Mucosa of descending colon (tissue), 3 donors: ENCODE results near the gene USP12. TPM values are rescaled to one million over a fixed set of nuclear protein-coding genes. Genes with fewer than 3 reads are reported as not detected.

Experiments
- ATAC-seq: fragments of 200-7000 bp; cut with Tn5 transposase; one replicate; pipeline ENCODE4 v1.9.1; 2020; ENCODE audit warnings: mild to moderate bottlenecking, moderate library complexity
- DNase-seq, 3 donors: peaks; one replicate each; pipeline ENCODE4 v3.0.0-alpha.2; 2020
- H3K36me3 ChIP-seq: fragments of 200-600 bp; one replicate; pipeline ENCODE4 v1.8.0; 2021; ENCODE audit warnings: low read depth, mild to moderate bottlenecking
- H3K4me1 ChIP-seq: fragments of 200-600 bp; one replicate; pipeline ENCODE4 v1.8.0; 2021; ENCODE audit warnings: low read depth, mild to moderate bottlenecking
- H3K4me3 ChIP-seq: fragments of 200-600 bp; one replicate; pipeline ENCODE4 v1.8.0; 2021; ENCODE audit warnings: mild to moderate bottlenecking
- H3K9me3 ChIP-seq: fragments of 200-600 bp; one replicate; pipeline ENCODE4 v1.8.0; 2021; ENCODE audit warnings: mild to moderate bottlenecking
- CTCF ChIP-seq: fragments of 200-600 bp; IDR thresholded peaks from one replicate; pipeline ENCODE4 v1.8.0; 2022; ENCODE audit warnings: antibody characterized with exemption, mild to moderate bottlenecking
- intact Hi-C, 2 donors: fragments of 100-400 bp; cut with DNase I in 1 of 2; cut with micrococcal nuclease in 1 of 2; formaldehyde crosslinking; loops; one replicate each; pipeline versions ENCODE4 v1.11.0 to v1.11.1; 2022; cut with DNase I, micrococcal nuclease
- total RNA-seq, 3 donors: library from RNA; stranded (reverse); fragmentation: NEBNext Ultra II Directional in 2 of 3; extraction: Animal tissue kit (Norgen Biotek cat#: 25700) in 2 of 3; gene quantifications; one replicate each; pipeline versions ENCODE4 v1.2.1 to v1.2.4, GENCODE V29; 2021 to 2023
- donor health status: DM: no; HTN: no; CAD: no; lungs with moderate emphysema.
- donor health status: DM: no; HTN: no; CAD: no.
- donor health status: DM: no; HTN: yes; CAD: no.

Gene USP12
- total RNA-seq, 3 donors from 2014 or later, result 34.3 to 77.1 (median 45.0) TPM

GRCh38 chr13:27026396-27026795 lies 145.2 kb downstream of the USP12 start:
- no peak for ATAC-seq
- no peak for TF ChIP-seq CTCF

GRCh38 chr13:27024776-27025492 lies 146.7 kb downstream of the USP12 start:
- Histone ChIP-seq H3K9me3 (no peaks in the 10 kb centered on the region), H3K4me3 (no peak overlapping the region), H3K36me3 (no peaks in the 10 kb centered on the region), H3K4me1 (peaks cover 6% of the 10 kb centered on the region)
- ATAC-seq (no peak), DNase-seq (no peak)
- TF ChIP-seq CTCF, result no peak
- intact Hi-C loops, result no loop called here

More at GRCh38 chr13:27026396-27026795, 145.2 kb downstream of the USP12 start:
- H3K9me3 ChIP-seq, result no peaks in the 10 kb centered on the region
- H3K4me1 ChIP-seq, result no peaks in the 10 kb centered on the region
- intact Hi-C loops, result no loop called here
- H3K36me3 ChIP-seq, result no peaks in the 10 kb centered on the region
- no peak overlapping the region for H3K4me3 ChIP-seq
- no peak for DNase-seq

- ATAC-seq (no peak), DNase-seq (no peak)
- H3K4me3 ChIP-seq, result no peak overlapping the region
- no peaks in the 10 kb centered on the region for H3K36me3 ChIP-seq
- intact Hi-C loops, result no loop called here
- TF ChIP-seq CTCF, result no peak
- no peaks in the 10 kb centered on the region for H3K9me3 ChIP-seq
- peaks cover 8% of the 10 kb centered on the region for H3K4me1 ChIP-seq
These were observed 147.5 kb downstream of the USP12 start for GRCh38 chr13:27024074-27024461.

GRCh38 chr13:27023385-27024073 lies 148.1 kb downstream of the USP12 start:
- DNase-seq, result no peak
- no peaks in the 10 kb centered on the region for H3K36me3 ChIP-seq
- intact Hi-C loops, result no loop called here
- TF ChIP-seq CTCF, result no peak
- peaks cover 13% of the 10 kb centered on the region for H3K4me1 ChIP-seq
- ATAC-seq, result no peak
- H3K4me3 ChIP-seq, result no peak overlapping the region
- no peaks in the 10 kb centered on the region for H3K9me3 ChIP-seq

- H3K4me1 ChIP-seq, result peaks cover 13% of the 10 kb centered on the region
- TF ChIP-seq CTCF, result no peak
- intact Hi-C loops, result no loop called here
- no peak for DNase-seq
- no peaks in the 10 kb centered on the region for H3K9me3 ChIP-seq
- ATAC-seq, result peak; percentile 55
- H3K4me3 ChIP-seq, result no peak overlapping the region
- H3K36me3 ChIP-seq, result no peaks in the 10 kb centered on the region
These were observed 148.9 kb downstream of the USP12 start for GRCh38 chr13:27022571-27023311.
